ENCODE data around the gene USP31.

Gene USP31

GRCh38 chr16:23156946-23157460 lies 7.8 kb upstream of the USP31 start:
- H3K27ac ChIP-seq, result no peak overlapping the region
- TF ChIP-seq CTCF (conservative IDR thresholded peaks at IDR 0.05), result no peak

- TF ChIP-seq CTCF (conservative IDR thresholded peaks at IDR 0.05), result no peak
- H3K27ac ChIP-seq, result no peak overlapping the region
Measured at GRCh38 chr16:23156110-23156509, 6.9 kb upstream of the USP31 start.

- H3K27ac ChIP-seq, result no peak overlapping the region
- peak; percentile 22; the same call in 1 of the 2 replicates for TF ChIP-seq CTCF (conservative IDR thresholded peaks at IDR 0.05)
Measured at GRCh38 chr16:23155445-23156049, 6.3 kb upstream of the USP31 start.

GRCh38 chr16:23152386-23153178 lies 3.3 kb upstream of the USP31 start:
- peak overlapping the region; percentile 86 for H3K27ac ChIP-seq
- no peak for TF ChIP-seq CTCF (conservative IDR thresholded peaks at IDR 0.05)

GRCh38 chr16:23149993-23150364 lies 727 bp upstream of the USP31 start:
- H3K27ac ChIP-seq, result peak overlapping the region; percentile 86

GRCh38 chr16:23148513-23149266 lies 562 bp downstream of the USP31 start:
- TF ChIP-seq CTCF (conservative IDR thresholded peaks at IDR 0.05), result no peak
- H3K27ac ChIP-seq, result peak overlapping the region; percentile 86

More at GRCh38 chr16:23149993-23150364, 727 bp upstream of the USP31 start:
- no peak for TF ChIP-seq CTCF (conservative IDR thresholded peaks at IDR 0.05)

GRCh38 chr16:23148166-23148512 lies 1.1 kb downstream of the USP31 start:
- no peak for TF ChIP-seq CTCF (conservative IDR thresholded peaks at IDR 0.05)
- H3K27ac ChIP-seq, result peak overlapping the region; percentile 86

Measured in VCaP (cell line).